HCT116 (cell line): ENCODE measurements around the gene MSH4. TPM values are rescaled to one million over a fixed set of nuclear protein-coding genes. Genes with fewer than 3 reads are reported as not detected.
"Not testable (repeated sequence)": the region's sequence is repeated elsewhere in the genome, so short reads cannot be mapped to it uniquely, and the experiment has no call there.

ENCODE experiments used
- ATAC-seq: fragments of 200-7000 bp; cut with Tn5 transposase; 2 replicates; pipeline ENCODE4 v1.9.1; 2020; ENCODE audit warnings: mild to moderate bottlenecking, moderate library complexity
- BruUV-seq: library from RNA; stranded (reverse); fragments of 400-500 nt; replicated peaks from 2 replicates; lab custom pipeline; 2021; lab: Mats Ljungman, UMichigan
- CTCF ChIA-PET: fragments of 300-600 bp; sonication (Branson Sonifier 250); formaldehyde crosslinking; loops from one replicate; lab custom pipeline; 2021; ENCODE audit warnings: antibody characterized with exemption; lab: Charles Lee
- POLR2A ChIA-PET: fragments of 300-600, 350-600 bp; sonication (Branson Sonifier 250); formaldehyde crosslinking; loops from one replicate; lab custom pipeline; 2021; ENCODE audit warnings: antibody characterized with exemption; lab: Charles Lee
- RAD21 ChIA-PET, 2 experiments: fragments of 300-600 bp; sonication (Branson Sonifier 250); formaldehyde crosslinking; loops; one replicate each; lab custom pipeline; 2023; ENCODE audit warnings: low total read pairs in 2 of 2; ENCODE audit not compliant: uncharacterized antibody in 2 of 2, unreplicated experiment in 2 of 2, low non-redundant PET in 1 of 2; lab: Charles Lee
- DNase-seq: peaks from one replicate; pipeline ENCODE4 v3.0.0-alpha.2; 2010; ENCODE audit warnings: low read depth, low spot score
- H2AFZ ChIP-seq: fragments of 200-600 bp; shearing (Covaris generic), sonication (generic); 2 replicates; pipeline ENCODE4 v1.6.1; 2017; ENCODE audit warnings: low read depth, mixed run types, mixed read lengths, antibody characterized with exemption, low read length; ENCODE audit not compliant: poor library complexity, severe bottlenecking
- H3K27ac ChIP-seq: 2 replicates; pipeline ENCODE4 v1.5.1; 2012; ENCODE audit warnings: low read depth, low read length
- H3K27me3 ChIP-seq: fragments of 200-600 bp; sonication (generic); 2 replicates; pipeline ENCODE4 v1.6.1; 2016; ENCODE audit warnings: mixed run types, low read length, mixed read lengths; ENCODE audit not compliant: insufficient read depth
- H3K36me3 ChIP-seq, 2 experiments: fragments of 200-500 bp in 1 of 2; fragments of 200-600 bp in 1 of 2; sonication (Bioruptor generic) in 1 of 2; sonication (generic) in 1 of 2; 2 replicates each; pipeline versions ENCODE4 v1.5.1 to v1.6.1; 2014 to 2016; ENCODE audit warnings: low read length in 2 of 2, inconsistent platforms in 1 of 2, mixed read lengths in 1 of 2, mixed run types in 1 of 2; ENCODE audit not compliant: insufficient read depth in 2 of 2, control insufficient read depth in 1 of 2
- H3K4me1 ChIP-seq, 2 experiments: fragments of 200-600 bp in 1 of 2; sonication (generic) in 1 of 2; 2 replicates each; pipeline versions ENCODE4 v1.5.1 to v1.6.1; 2012 to 2017; ENCODE audit warnings: low read length in 2 of 2, inconsistent platforms in 1 of 2, mild to moderate bottlenecking in 1 of 2, mixed read lengths in 1 of 2, mixed run types in 1 of 2, moderate library complexity in 1 of 2; ENCODE audit not compliant: insufficient read depth in 2 of 2, control insufficient read depth in 1 of 2
- H3K4me2 ChIP-seq: fragments of 200-600 bp; sonication (generic); 2 replicates; pipeline ENCODE4 v1.6.1; 2017; ENCODE audit warnings: mixed run types, low read length, mixed read lengths
- H3K4me3 ChIP-seq, 2 experiments: fragments of 200-600 bp in 1 of 2; sonication (generic) in 1 of 2; replicated peaks in 1 of 2; 2 replicates each; pipeline ENCODE4 v1.5.1; 2011 to 2016; ENCODE audit warnings: low read length in 2 of 2, control low read depth in 1 of 2, low read depth in 1 of 2, mild to moderate bottlenecking in 1 of 2, mixed read lengths in 1 of 2, mixed run types in 1 of 2
- H3K79me2 ChIP-seq: fragments of 200-600 bp; sonication (generic); 2 replicates; pipeline ENCODE4 v1.6.1; 2017; ENCODE audit warnings: mild to moderate bottlenecking, mixed run types, low read length, moderate library complexity, mixed read lengths; ENCODE audit not compliant: insufficient read depth
- H3K9ac ChIP-seq: fragments of 200-600 bp; sonication (generic); 2 replicates; pipeline ENCODE4 v1.6.1; 2016; ENCODE audit warnings: low read length, mixed read lengths
- H3K9me2 ChIP-seq: fragments of 200-600 bp; sonication (generic), shearing (Covaris generic); 2 replicates; pipeline ENCODE4 v1.6.1; 2017; ENCODE audit warnings: mixed run types, mild to moderate bottlenecking, moderate library complexity; ENCODE audit not compliant: insufficient read depth
- H3K9me3 ChIP-seq, 2 experiments: fragments of 200-500 bp in 1 of 2; fragments of 200-600 bp in 1 of 2; sonication (Bioruptor generic) in 1 of 2; sonication (generic) in 1 of 2; 2 replicates each; pipeline ENCODE4 v1.6.1; 2014 to 2017; ENCODE audit warnings: low read length in 2 of 2, mixed read lengths in 2 of 2, inconsistent platforms in 1 of 2, low read depth in 1 of 2, mild to moderate bottlenecking in 1 of 2, mixed run types in 1 of 2, moderate library complexity in 1 of 2; ENCODE audit not compliant: control insufficient read depth in 1 of 2, insufficient read depth in 1 of 2
- H4K20me1 ChIP-seq: fragments of 200-600 bp; sonication (generic), shearing (Covaris generic); 2 replicates; pipeline ENCODE4 v1.6.1; 2017; ENCODE audit warnings: mixed run types, mild to moderate bottlenecking, moderate library complexity; ENCODE audit not compliant: insufficient read depth
- CEBPB ChIP-seq: IDR thresholded peaks from 2 replicates; pipeline ENCODE4 v1.6.1; 2012; ENCODE audit warnings: low read depth
- CTCF ChIP-seq, 3 experiments: fragments of 200-600 bp in 1 of 3; sonication (generic) in 1 of 3; IDR thresholded peaks in 2 of 3; conservative IDR thresholded peaks in 1 of 3; 2 replicates each; pipeline ENCODE4 v1.5.1; 2012 to 2017; ENCODE audit warnings: low read depth in 2 of 3, low read length in 2 of 3, antibody characterized with exemption in 1 of 3, borderline replicate concordance in 1 of 3, control low read depth in 1 of 3, mild to moderate bottlenecking in 1 of 3, mixed read lengths in 1 of 3, mixed run types in 1 of 3, moderate library complexity in 1 of 3; ENCODE audit not compliant: insufficient read depth in 1 of 3
- intact Hi-C: fragments of 100-400 bp; cut with micrococcal nuclease; formaldehyde crosslinking; loops from 2 replicates; pipeline ENCODE4 v1.10.0; 2022
- total RNA-seq: library from RNA; stranded (reverse); gene quantifications from one replicate; pipeline ENCODE4 v1.2.1, GENCODE V29; 2021; ENCODE audit not compliant: unreplicated experiment

Gene MSH4
- total RNA-seq, 1 experiment from 2014 or later: 1.7 TPM

- H3K36me3 ChIP-seq, H4K20me1 ChIP-seq, H3K9ac ChIP-seq, BruUV-seq, RAD21 ChIA-PET, DNase-seq, H2AFZ ChIP-seq, H3K9me3 ChIP-seq, ATAC-seq, H3K4me3 ChIP-seq, H3K4me1 ChIP-seq, H3K79me2 ChIP-seq, H3K27ac ChIP-seq, H3K27me3 ChIP-seq, H3K4me2 ChIP-seq, H3K9me2 ChIP-seq, POLR2A ChIA-PET, CTCF ChIA-PET, intact Hi-C loops: not testable (repeated sequence)
Measured at GRCh38 chr1:75758543-75758942, 38.1 kb upstream of the MSH4 start.

GRCh38 chr1:75764057-75764655 lies 32.5 kb upstream of the MSH4 start:
- no peaks in the 10 kb centered on the region for H3K79me2 ChIP-seq
- POLR2A ChIA-PET: interaction anchor here (0.6 to 3.2 kb wide), 4 partner anchors 21 to 34 kb away, joined by 3 to 18 read pairs (median 5); partner anchors contain the start of gene RABGGTB
- TF ChIP-seq CTCF (IDR thresholded peaks at IDR 0.05 in 2 of 3, conservative IDR thresholded peaks at IDR 0.05 in 1 of 3; ENCODE audit: borderline replicate concordance in 1 of 3, insufficient read depth in 1 of 3, low read depth in 2 of 3, low read length in 2 of 3) (peak in 1 of 3 experiments; percentile 7; a peak in 1 of 6 replicates), CEBPB (no peak)
- TF ChIP-seq, all 23 proteins: peak for 1
- RAD21 ChIA-PET: no interaction called here
- Histone ChIP-seq H3K36me3 (no peaks in the 10 kb centered on the region; a peak in 1 of 4 replicates), H3K9me3 (no peaks in the 10 kb centered on the region), H3K27me3 (no peaks in the 10 kb centered on the region), H4K20me1 (no peaks in the 10 kb centered on the region), H3K9ac (no peak overlapping the region), H3K4me1 (peaks cover 14 to 40% of the 10 kb centered on the region in 2 experiments), H3K4me2 (no peak overlapping the region), H3K9me2 (no peaks in the 10 kb centered on the region), H3K4me3 (no peak overlapping the region), H3K27ac (no peak overlapping the region), H2AFZ (no peak overlapping the region)
- intact Hi-C loops: no loop called here
- ATAC-seq (peak; percentile 43; the same call in 1 of the 2 replicates), DNase-seq (no peak)
- CTCF ChIA-PET: no interaction called here
- no TSS peak for BruUV-seq
